CD4-positive, alpha-beta T cell treated with Interferon alpha-2 for 1 hour (primary cell): ENCODE data around the gene PPARG.
A peak's percentile ranks its signal among the peaks of the same experiment; 100 is the strongest.
"Not testable (repeated sequence)": the region's sequence is repeated elsewhere in the genome, so short reads cannot be mapped to it uniquely, and the experiment has no call there.

Experiments used
- DNase-seq, 2 donors: peaks; one replicate each; pipeline ENCODE4 v3.0.0-alpha.2; 2020 to 2022

PPARG gene

GRCh38 chr3:12445523-12446240, 156.8 kb downstream of the PPARG start:
- DNase-seq: no peak

GRCh38 chr3:12446298-12446697, 157.4 kb downstream of the PPARG start:
- no peak for DNase-seq

- DNase-seq: no peak
Measured at GRCh38 chr3:12447075-12447474, 158.2 kb downstream of the PPARG start.

GRCh38 chr3:12448404-12449202, 159.7 kb downstream of the PPARG start:
- not testable (repeated sequence) for DNase-seq

- no peak for DNase-seq
Measured at GRCh38 chr3:12449889-12450682, 161.2 kb downstream of the PPARG start.

- no peak for DNase-seq
Measured at GRCh38 chr3:12451481-12451880, 162.6 kb downstream of the PPARG start.

- DNase-seq: no peak
Measured at GRCh38 chr3:12451960-12452359, 163.1 kb downstream of the PPARG start.

- no peak for DNase-seq
Measured at GRCh38 chr3:12452361-12453330, 163.8 kb downstream of the PPARG start.

GRCh38 chr3:12454076-12454815, 165.4 kb downstream of the PPARG start:
- no peak for DNase-seq

GRCh38 chr3:12454816-12455121, 165.9 kb downstream of the PPARG start:
- no peak for DNase-seq

GRCh38 chr3:12455740-12456139, 166.9 kb downstream of the PPARG start:
- no peak for DNase-seq

GRCh38 chr3:12456441-12456840, 167.6 kb downstream of the PPARG start:
- no peak for DNase-seq

GRCh38 chr3:12457380-12457779, 168.5 kb downstream of the PPARG start:
- not testable (repeated sequence) for DNase-seq

- DNase-seq: peak in 1 of 2 donors; percentile 51
Measured at GRCh38 chr3:12458901-12459300, 170.0 kb downstream of the PPARG start.

- no peak for DNase-seq
Measured at GRCh38 chr3:12460127-12460526, 171.3 kb downstream of the PPARG start.

- no peak for DNase-seq
Measured at GRCh38 chr3:12461097-12461649, 172.3 kb downstream of the PPARG start.

GRCh38 chr3:12462159-12462947, 173.5 kb downstream of the PPARG start:
- peak in 1 of 2 donors; percentile 28 for DNase-seq

GRCh38 chr3:12463686-12464085, 174.8 kb downstream of the PPARG start:
- no peak for DNase-seq

- DNase-seq: no peak
Measured at GRCh38 chr3:12464181-12464580, 175.3 kb downstream of the PPARG start.

- no peak for DNase-seq
Measured at GRCh38 chr3:12465151-12465835, 176.4 kb downstream of the PPARG start.
